HepG2 (cell line): ENCODE data around the gene LCAT. TPM values are rescaled to one million over a fixed set of nuclear protein-coding genes. Genes with fewer than 3 reads are reported as not detected.

Experiments used
- ELF3 ChIP-seq: IDR thresholded peaks from 2 replicates; pipeline ENCODE4 v1.6.1; 2016; ENCODE audit warnings: missing genetic modification reagents, missing compliant biosample characterization
- HNRNPUL1 ChIP-seq: fragments of 200-400 bp; formaldehyde crosslinking; IDR thresholded peaks from 2 replicates; pipeline ENCODE4 v1.6.1; 2017; ENCODE audit warnings: low read depth, mild to moderate bottlenecking, low read length, moderate library complexity
- KDM3A ChIP-seq: IDR thresholded peaks from 2 replicates; pipeline ENCODE4 v1.6.1; 2018; ENCODE audit warnings: low read depth, missing compliant biosample characterization
- NBN ChIP-seq: fragments of 450-650 bp; conservative IDR thresholded peaks from 2 replicates; pipeline ENCODE4 v1.6.1; 2017
- NCOA2 ChIP-seq: sonication (generic); formaldehyde crosslinking; IDR thresholded peaks from 2 replicates; pipeline ENCODE4 v1.8.0; 2022; ENCODE audit warnings: inconsistent platforms
- NFRKB ChIP-seq: fragments of 450-650 bp; IDR thresholded peaks from 2 replicates; pipeline ENCODE4 v1.6.1; 2017
- NFYC ChIP-seq: IDR thresholded peaks from 2 replicates; pipeline ENCODE4 v1.6.1; 2016; ENCODE audit warnings: missing genetic modification reagents, missing compliant biosample characterization
- RBFOX2 ChIP-seq: fragments of 200-400 bp; formaldehyde crosslinking; IDR thresholded peaks from 2 replicates; pipeline ENCODE4 v1.6.1; 2017; ENCODE audit warnings: low read depth, mild to moderate bottlenecking, low read length
- RBM22 ChIP-seq: fragments of 200-400 bp; formaldehyde crosslinking; optimal IDR thresholded peaks from 2 replicates; pipeline ENCODE3; 2017; ENCODE audit warnings: mild to moderate bottlenecking, low read length, moderate library complexity
- REL ChIP-seq: sonication (generic); formaldehyde crosslinking; conservative IDR thresholded peaks from 2 replicates; pipeline ENCODE4 v1.8.0; 2022; ENCODE audit warnings: mild to moderate bottlenecking, missing genetic modification reagents, moderate library complexity
- RFX5 ChIP-seq: IDR thresholded peaks from 2 replicates; pipeline ENCODE4 v1.6.1; 2011; ENCODE audit warnings: low read depth, low read length, improper control_type of control experiment
- SP1 ChIP-seq, 2 experiments: fragments of 450-650 bp in 1 of 2; sonication (generic) in 1 of 2; formaldehyde crosslinking in 1 of 2; IDR thresholded peaks; 2 replicates each; pipeline versions ENCODE4 v1.4.0 to v1.6.1; 2016 to 2020; ENCODE audit warnings: missing genetic modification reagents in 1 of 2
- SP2 ChIP-seq: sonication (generic); formaldehyde crosslinking; IDR thresholded peaks from 2 replicates; pipeline ENCODE4 v1.5.1; 2020; ENCODE audit warnings: mild to moderate bottlenecking, missing genetic modification reagents
- U2AF2 ChIP-seq: fragments of 200-400 bp; formaldehyde crosslinking; IDR thresholded peaks from 2 replicates; pipeline ENCODE4 v1.6.1; 2017; ENCODE audit warnings: low read depth, mild to moderate bottlenecking, low read length
- ZNF274 ChIP-seq: sonication (generic); formaldehyde crosslinking; IDR thresholded peaks from 2 replicates; pipeline ENCODE4 v1.5.1; 2020; ENCODE audit warnings: mild to moderate bottlenecking, missing genetic modification reagents
- ZNF446 ChIP-seq: sonication (generic); formaldehyde crosslinking; IDR thresholded peaks from 2 replicates; pipeline ENCODE4 v1.5.0; 2020; ENCODE audit warnings: mild to moderate bottlenecking, missing genetic modification reagents
- ZNF547 ChIP-seq: sonication (generic); formaldehyde crosslinking; IDR thresholded peaks from 2 replicates; pipeline ENCODE4 v1.5.1; 2020; ENCODE audit warnings: mild to moderate bottlenecking, missing genetic modification reagents
- polyA plus RNA-seq, 8 experiments: library from polyadenylated mRNA; depleted of rRNA in 3 of 8; stranded (reverse) in 7 of 8; unstranded in 1 of 8; fragments of >200 nt; fragmentation: Illumina TruSeq in 4 of 8; extraction: Trizol in 4 of 8; gene quantifications; 2 replicates each; pipeline versions ENCODE4 v1.2.1 to v1.2.3, GENCODE V29; 2011 to 2016; ENCODE audit warnings: low read depth in 4 of 8, missing spikeins in 1 of 8, mixed read lengths in 1 of 8; ENCODE audit not compliant: insufficient read depth in 1 of 8
- total RNA-seq, 5 experiments: library from RNA; depleted of rRNA; stranded (reverse); fragments of >200 nt; fragmentation: Illumina TruSeq; extraction: Trizol; gene quantifications; 2 replicates each; pipeline ENCODE4 v1.2.3, GENCODE V29; 2016; ENCODE audit warnings: low read depth in 1 of 5
- TF ChIP-seq, protein P1 (sequence below): sonication (generic); formaldehyde crosslinking; IDR thresholded peaks from 2 replicates; pipeline ENCODE4 v1.5.1; 2020; ENCODE audit warnings: mild to moderate bottlenecking, missing genetic modification reagents, moderate library complexity
- TF ChIP-seq, protein P2 (sequence below): sonication (generic); formaldehyde crosslinking; IDR thresholded peaks from 2 replicates; pipeline ENCODE4 v1.5.0; 2020; ENCODE audit warnings: mild to moderate bottlenecking, missing genetic modification reagents
- TF ChIP-seq, protein P3 (sequence below): sonication (generic); formaldehyde crosslinking; IDR thresholded peaks from 2 replicates; pipeline ENCODE4 v1.4.0; 2020; ENCODE audit warnings: low read depth, missing genetic modification reagents
- TF ChIP-seq, protein P4 (sequence below): sonication (generic); formaldehyde crosslinking; IDR thresholded peaks from 2 replicates; pipeline ENCODE4 v1.8.1; 2023; ENCODE audit warnings: missing genetic modification reagents, mild to moderate bottlenecking, borderline replicate concordance

LCAT gene
- total and polyA plus RNA-seq, 2 of the 13 experiments (the other 11 are each of a cell fraction or from before 2014, with no cell fraction given) = 36.1 to 38.9 TPM

DNA sequence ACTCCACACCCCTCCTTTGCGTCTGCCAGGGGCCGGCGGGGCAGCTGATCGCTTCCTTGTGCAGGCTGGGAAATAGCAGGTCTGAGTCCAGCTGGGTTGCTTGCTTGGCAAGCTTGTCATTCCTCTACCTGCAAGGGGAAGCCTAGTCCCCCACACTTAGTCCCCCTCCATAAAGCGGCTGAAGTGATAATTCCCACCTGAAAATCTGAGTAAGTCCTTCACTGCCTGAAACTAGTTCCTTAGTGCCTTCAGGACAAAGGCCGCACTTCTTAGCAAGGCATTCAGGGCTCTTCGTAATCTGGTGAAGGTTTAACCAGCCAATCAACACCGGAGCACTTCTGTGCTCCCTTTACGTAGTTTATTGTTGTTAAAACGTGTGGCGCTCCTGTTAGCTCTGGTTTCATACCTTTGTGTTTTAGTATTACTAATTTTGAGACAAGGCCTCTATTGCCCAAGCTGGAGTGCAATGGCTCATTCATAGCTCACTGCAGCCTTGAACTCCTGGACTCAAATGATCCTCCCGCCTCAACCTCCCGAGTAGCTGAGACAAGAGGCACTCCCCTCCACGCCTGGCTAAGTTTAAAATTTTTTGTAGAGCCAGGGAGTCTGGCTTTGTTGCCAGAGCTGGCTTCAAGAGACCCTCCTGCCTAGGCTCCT lies 50.0 kb downstream of the LCAT start (continued):
- TF ChIP-seq ELF3 (CRISPR knock-in tag) = 0 out of 2 replicates have a peak, but pooled peaks have one; percentile 0
- 0 out of 2 replicates have a peak, but pooled peaks have one; percentile 2 for TF ChIP-seq NCOA2 (CRISPR knock-in tag)
- TF ChIP-seq NFRKB = no peak
- 0 out of 2 replicates have a peak, but pooled peaks have one; percentile 9 for TF ChIP-seq REL
- TF ChIP-seq, protein P1, sequence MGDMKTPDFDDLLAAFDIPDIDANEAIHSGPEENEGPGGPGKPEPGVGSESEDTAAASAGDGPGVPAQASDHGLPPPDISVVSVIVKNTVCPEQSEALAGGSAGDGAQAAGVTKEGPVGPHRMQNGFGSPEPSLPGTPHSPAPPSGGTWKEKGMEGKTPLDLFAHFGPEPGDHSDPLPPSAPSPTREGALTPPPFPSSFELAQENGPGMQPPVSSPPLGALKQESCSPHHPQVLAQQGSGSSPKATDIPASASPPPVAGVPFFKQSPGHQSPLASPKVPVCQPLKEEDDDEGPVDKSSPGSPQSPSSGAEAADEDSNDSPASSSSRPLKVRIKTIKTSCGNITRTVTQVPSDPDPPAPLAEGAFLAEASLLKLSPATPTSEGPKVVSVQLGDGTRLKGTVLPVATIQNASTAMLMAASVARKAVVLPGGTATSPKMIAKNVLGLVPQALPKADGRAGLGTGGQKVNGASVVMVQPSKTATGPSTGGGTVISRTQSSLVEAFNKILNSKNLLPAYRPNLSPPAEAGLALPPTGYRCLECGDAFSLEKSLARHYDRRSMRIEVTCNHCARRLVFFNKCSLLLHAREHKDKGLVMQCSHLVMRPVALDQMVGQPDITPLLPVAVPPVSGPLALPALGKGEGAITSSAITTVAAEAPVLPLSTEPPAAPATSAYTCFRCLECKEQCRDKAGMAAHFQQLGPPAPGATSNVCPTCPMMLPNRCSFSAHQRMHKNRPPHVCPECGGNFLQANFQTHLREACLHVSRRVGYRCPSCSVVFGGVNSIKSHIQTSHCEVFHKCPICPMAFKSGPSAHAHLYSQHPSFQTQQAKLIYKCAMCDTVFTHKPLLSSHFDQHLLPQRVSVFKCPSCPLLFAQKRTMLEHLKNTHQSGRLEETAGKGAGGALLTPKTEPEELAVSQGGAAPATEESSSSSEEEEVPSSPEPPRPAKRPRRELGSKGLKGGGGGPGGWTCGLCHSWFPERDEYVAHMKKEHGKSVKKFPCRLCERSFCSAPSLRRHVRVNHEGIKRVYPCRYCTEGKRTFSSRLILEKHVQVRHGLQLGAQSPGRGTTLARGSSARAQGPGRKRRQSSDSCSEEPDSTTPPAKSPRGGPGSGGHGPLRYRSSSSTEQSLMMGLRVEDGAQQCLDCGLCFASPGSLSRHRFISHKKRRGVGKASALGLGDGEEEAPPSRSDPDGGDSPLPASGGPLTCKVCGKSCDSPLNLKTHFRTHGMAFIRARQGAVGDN (CRISPR knock-in tag) = 0 out of 2 replicates have a peak, but pooled peaks have one; percentile 67
- TF ChIP-seq U2AF2 = no peak
- no peak for TF ChIP-seq RFX5
- TF ChIP-seq ZNF274 = no peak
- no peak for TF ChIP-seq KDM3A (CRISPR knock-in tag)
- TF ChIP-seq SP1 (IDR thresholded peaks at IDR 0.05) = no peak
- no peak for TF ChIP-seq SP1 (CRISPR knock-in tag; IDR thresholded peaks at IDR 0.05)
- TF ChIP-seq HNRNPUL1 = no peak
- TF ChIP-seq RBFOX2 = no peak; the same call in 1 of the 2 replicates
- TF ChIP-seq ZNF446 (CRISPR knock-in tag) = 0 out of 2 replicates have a peak, but pooled peaks have one; percentile 5
- TF ChIP-seq, protein P2, sequence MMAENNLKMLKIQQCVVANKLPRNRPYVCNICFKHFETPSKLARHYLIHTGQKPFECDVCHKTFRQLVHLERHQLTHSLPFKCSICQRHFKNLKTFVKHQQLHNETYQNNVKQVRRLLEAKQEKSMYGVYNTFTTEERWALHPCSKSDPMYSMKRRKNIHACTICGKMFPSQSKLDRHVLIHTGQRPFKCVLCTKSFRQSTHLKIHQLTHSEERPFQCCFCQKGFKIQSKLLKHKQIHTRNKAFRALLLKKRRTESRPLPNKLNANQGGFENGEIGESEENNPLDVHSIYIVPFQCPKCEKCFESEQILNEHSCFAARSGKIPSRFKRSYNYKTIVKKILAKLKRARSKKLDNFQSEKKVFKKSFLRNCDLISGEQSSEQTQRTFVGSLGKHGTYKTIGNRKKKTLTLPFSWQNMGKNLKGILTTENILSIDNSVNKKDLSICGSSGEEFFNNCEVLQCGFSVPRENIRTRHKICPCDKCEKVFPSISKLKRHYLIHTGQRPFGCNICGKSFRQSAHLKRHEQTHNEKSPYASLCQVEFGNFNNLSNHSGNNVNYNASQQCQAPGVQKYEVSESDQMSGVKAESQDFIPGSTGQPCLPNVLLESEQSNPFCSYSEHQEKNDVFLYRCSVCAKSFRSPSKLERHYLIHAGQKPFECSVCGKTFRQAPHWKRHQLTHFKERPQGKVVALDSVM (CRISPR knock-in tag) = peak; percentile 83
- peak; percentile 14; the same call in 1 of the 2 replicates for TF ChIP-seq ZNF547
- no peak for TF ChIP-seq RBM22
- TF ChIP-seq, protein P3, sequence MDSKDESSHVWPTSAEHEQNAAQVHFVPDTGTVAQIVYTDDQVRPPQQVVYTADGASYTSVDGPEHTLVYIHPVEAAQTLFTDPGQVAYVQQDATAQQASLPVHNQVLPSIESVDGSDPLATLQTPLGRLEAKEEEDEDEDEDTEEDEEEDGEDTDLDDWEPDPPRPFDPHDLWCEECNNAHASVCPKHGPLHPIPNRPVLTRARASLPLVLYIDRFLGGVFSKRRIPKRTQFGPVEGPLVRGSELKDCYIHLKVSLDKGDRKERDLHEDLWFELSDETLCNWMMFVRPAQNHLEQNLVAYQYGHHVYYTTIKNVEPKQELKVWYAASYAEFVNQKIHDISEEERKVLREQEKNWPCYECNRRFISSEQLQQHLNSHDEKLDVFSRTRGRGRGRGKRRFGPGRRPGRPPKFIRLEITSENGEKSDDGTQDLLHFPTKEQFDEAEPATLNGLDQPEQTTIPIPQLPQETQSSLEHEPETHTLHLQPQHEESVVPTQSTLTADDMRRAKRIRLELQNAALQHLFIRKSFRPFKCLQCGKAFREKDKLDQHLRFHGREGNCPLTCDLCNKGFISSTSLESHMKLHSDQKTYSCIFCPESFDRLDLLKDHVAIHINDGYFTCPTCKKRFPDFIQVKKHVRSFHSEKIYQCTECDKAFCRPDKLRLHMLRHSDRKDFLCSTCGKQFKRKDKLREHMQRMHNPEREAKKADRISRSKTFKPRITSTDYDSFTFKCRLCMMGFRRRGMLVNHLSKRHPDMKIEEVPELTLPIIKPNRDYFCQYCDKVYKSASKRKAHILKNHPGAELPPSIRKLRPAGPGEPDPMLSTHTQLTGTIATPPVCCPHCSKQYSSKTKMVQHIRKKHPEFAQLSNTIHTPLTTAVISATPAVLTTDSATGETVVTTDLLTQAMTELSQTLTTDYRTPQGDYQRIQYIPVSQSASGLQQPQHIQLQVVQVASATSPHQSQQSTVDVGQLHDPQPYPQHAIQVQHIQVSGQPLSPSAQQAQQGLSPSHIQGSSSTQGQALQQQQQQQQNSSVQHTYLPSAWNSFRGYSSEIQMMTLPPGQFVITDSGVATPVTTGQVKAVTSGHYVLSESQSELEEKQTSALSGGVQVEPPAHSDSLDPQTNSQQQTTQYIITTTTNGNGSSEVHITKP (CRISPR knock-in tag) = no peak; the same call in 1 of the 2 replicates
- no peak for TF ChIP-seq NFYC
- no peak for TF ChIP-seq SP2 (CRISPR knock-in tag)
- TF ChIP-seq, protein P4, sequence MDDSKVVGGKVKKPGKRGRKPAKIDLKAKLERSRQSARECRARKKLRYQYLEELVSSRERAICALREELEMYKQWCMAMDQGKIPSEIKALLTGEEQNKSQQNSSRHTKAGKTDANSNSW (CRISPR knock-in tag) = no peak
- no peak for TF ChIP-seq NBN
